Esophagus muscularis mucosa (tissue), 4 donors: ENCODE measurements around the gene TAX1BP3. TPM values are rescaled to one million over a fixed set of nuclear protein-coding genes. Genes with fewer than 3 reads are reported as not detected.

Experiments used
- DNase-seq: peaks from one replicate; pipeline ENCODE4 v3.0.0-alpha.2; 2017; ENCODE audit errors: extremely low spot score
- H3K27ac ChIP-seq, 4 donors: fragments of 200-600 bp; sonication (generic); replicated peaks in 1 of 4; 1 replicate in 3 of 4; 2 replicates in 1 of 4; pipeline ENCODE4 v1.5.1; 2016 to 2019; ENCODE audit warnings: mild to moderate bottlenecking in 1 of 4
- H3K27me3 ChIP-seq, 4 donors: fragments of 200-600 bp; sonication (generic); one replicate each; pipeline versions ENCODE4 v1.5.1 to v1.6.0; 2016 to 2019
- H3K36me3 ChIP-seq, 4 donors: fragments of 200-600 bp; sonication (generic); one replicate each; pipeline ENCODE4 v1.5.1; 2016 to 2019
- H3K4me1 ChIP-seq, 4 donors: fragments of 200-600 bp; sonication (generic); one replicate each; pipeline ENCODE4 v1.5.1; 2016 to 2019
- H3K4me3 ChIP-seq, 4 donors: fragments of 200-600 bp; sonication (generic); 1 replicate in 2 of 4; 2 replicates in 2 of 4; pipeline ENCODE4 v1.5.1; 2016 to 2019; ENCODE audit warnings: mild to moderate bottlenecking in 4 of 4, moderate library complexity in 1 of 4
- H3K9me3 ChIP-seq, 4 donors: fragments of 200-600 bp; sonication (generic); 1 replicate in 3 of 4; 2 replicates in 1 of 4; pipeline ENCODE4 v1.5.1; 2016 to 2019
- EP300 ChIP-seq: sonication (generic); formaldehyde crosslinking; IDR thresholded peaks from one replicate; pipeline ENCODE4 v1.6.1; 2017; ENCODE audit warnings: antibody characterized with exemption
- POLR2A ChIP-seq: fragments of 450-650 bp; IDR thresholded peaks from one replicate; pipeline ENCODE4 v1.6.1; 2017; ENCODE audit warnings: antibody characterized with exemption, moderate library complexity, mild to moderate bottlenecking, low read depth
- POLR2AphosphoS5 ChIP-seq, 2 donors: sonication (generic); formaldehyde crosslinking; IDR thresholded peaks; one replicate each; pipeline ENCODE4 v1.6.1; 2017; ENCODE audit warnings: antibody characterized with exemption in 2 of 2
- WGBS: methylation state at CpG from one replicate; pipeline ENCODE4 v1.1.5; 2018; 5-methylcytosine and 5-hydroxymethylcytosine counted together
- intact Hi-C: fragments of 100-400 bp; cut with DNase I; formaldehyde crosslinking; loops from one replicate; pipeline ENCODE4 v1.15.1; 2023
- total RNA-seq, 4 donors: library from RNA; depleted of rRNA; stranded (reverse); fragments of >200 nt; gene quantifications; one replicate each; pipeline versions ENCODE4 v1.1.0 to v1.2.1, GENCODE V29; 2016
- TF ChIP-seq, protein P1 (sequence below), 3 experiments: fragments of 200-600 bp in 2 of 3; fragments of 450-650 bp in 1 of 3; sonication (generic) in 2 of 3; IDR thresholded peaks; one replicate each; pipeline ENCODE4 v1.5.1; 2017 to 2019; ENCODE audit warnings: antibody characterized with exemption in 3 of 3, mild to moderate bottlenecking in 2 of 3, moderate library complexity in 1 of 3

Gene TAX1BP3
- total RNA-seq, 4 donors from 2014 or later: 98.0 to 175 (median 115) TPM

DNA sequence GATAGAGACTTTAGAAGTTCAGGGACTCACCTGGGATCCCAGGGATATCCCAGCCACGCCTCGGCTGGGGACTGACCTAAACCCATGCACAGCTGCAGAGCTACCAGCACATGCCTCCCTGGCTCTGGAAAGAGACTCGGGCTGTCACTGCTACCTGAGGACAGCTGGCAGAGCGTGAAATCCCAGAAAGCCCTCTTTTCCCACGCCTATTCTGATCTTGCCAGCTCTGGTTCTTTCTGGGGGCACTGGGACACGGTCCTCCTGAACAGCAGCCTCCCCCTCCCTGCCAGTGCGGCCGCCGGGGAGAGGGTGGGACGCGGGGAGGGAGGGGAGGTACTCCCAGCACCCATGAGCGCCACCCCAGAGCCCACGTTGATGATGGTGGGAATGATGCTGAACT lies 16.8 kb upstream of the TAX1BP3 start:
- H3K4me3 ChIP-seq: no peak overlapping the region
- no peaks in the 10 kb centered on the region for H3K9me3 ChIP-seq
- H3K4me1 ChIP-seq: peaks cover 0 to 7% (median 3%) of the 10 kb centered on the region in 4 donors

DNA sequence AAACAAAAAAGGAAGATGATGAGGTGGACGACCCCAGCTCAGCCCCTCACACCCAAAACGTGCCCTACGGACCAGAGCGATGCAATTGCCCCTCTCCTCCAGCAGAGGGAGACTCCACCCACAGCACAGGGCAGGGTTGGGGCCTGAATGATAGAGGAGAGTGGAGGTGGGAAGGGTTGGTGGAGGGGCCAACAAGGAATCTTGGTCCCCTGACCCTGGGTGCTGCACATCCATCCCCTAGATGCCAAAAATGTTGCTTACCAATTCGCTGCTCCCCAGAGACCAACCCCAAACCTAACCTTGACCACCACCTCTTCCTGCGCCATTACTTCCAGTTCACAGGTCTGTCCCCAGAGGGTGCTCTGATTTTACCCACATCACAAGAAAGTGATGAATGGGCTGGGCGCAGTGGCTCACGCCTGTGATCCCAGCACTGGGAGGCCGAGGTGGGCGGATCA lies 14.7 kb upstream of the TAX1BP3 start:
- H3K36me3 ChIP-seq: no peaks in the 10 kb centered on the region
- H3K27ac ChIP-seq: no peak overlapping the region
- H3K9me3 ChIP-seq: no peaks in the 10 kb centered on the region
- WGBS: 41% methylated on average over 10 of the region's 10 CpGs
- no peak overlapping the region for H3K4me3 ChIP-seq
- peaks cover 0 to 70% (median 2%) of the 10 kb centered on the region in 4 donors for H3K27me3 ChIP-seq
- intact Hi-C loops: no loop called here
- H3K4me1 ChIP-seq: peaks cover 0 to 3% (median 1%) of the 10 kb centered on the region in 4 donors
- TF ChIP-seq, protein P1, sequence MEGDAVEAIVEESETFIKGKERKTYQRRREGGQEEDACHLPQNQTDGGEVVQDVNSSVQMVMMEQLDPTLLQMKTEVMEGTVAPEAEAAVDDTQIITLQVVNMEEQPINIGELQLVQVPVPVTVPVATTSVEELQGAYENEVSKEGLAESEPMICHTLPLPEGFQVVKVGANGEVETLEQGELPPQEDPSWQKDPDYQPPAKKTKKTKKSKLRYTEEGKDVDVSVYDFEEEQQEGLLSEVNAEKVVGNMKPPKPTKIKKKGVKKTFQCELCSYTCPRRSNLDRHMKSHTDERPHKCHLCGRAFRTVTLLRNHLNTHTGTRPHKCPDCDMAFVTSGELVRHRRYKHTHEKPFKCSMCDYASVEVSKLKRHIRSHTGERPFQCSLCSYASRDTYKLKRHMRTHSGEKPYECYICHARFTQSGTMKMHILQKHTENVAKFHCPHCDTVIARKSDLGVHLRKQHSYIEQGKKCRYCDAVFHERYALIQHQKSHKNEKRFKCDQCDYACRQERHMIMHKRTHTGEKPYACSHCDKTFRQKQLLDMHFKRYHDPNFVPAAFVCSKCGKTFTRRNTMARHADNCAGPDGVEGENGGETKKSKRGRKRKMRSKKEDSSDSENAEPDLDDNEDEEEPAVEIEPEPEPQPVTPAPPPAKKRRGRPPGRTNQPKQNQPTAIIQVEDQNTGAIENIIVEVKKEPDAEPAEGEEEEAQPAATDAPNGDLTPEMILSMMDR (IDR thresholded peaks at IDR 0.05): peak; percentile 61 to 88 (median 64)
- TF ChIP-seq POLR2AphosphoS5 (IDR thresholded peaks at IDR 0.05): no peak
- no peak for DNase-seq

More for the DNA sequence above, 16.8 kb upstream of the TAX1BP3 start:
- peaks cover 0 to 67% (median 3%) of the 10 kb centered on the region in 4 donors for H3K27me3 ChIP-seq
- no peak overlapping the region for H3K27ac ChIP-seq
- no CpG with 5 or more reads among the region's 13 CpGs for WGBS
- DNase-seq: no peak
- TF ChIP-seq POLR2AphosphoS5 (IDR thresholded peaks at IDR 0.05): no peak
- TF ChIP-seq, protein P1 (IDR thresholded peaks at IDR 0.05): no peak
- intact Hi-C loops: no loop called here
- no peaks in the 10 kb centered on the region for H3K36me3 ChIP-seq

DNA sequence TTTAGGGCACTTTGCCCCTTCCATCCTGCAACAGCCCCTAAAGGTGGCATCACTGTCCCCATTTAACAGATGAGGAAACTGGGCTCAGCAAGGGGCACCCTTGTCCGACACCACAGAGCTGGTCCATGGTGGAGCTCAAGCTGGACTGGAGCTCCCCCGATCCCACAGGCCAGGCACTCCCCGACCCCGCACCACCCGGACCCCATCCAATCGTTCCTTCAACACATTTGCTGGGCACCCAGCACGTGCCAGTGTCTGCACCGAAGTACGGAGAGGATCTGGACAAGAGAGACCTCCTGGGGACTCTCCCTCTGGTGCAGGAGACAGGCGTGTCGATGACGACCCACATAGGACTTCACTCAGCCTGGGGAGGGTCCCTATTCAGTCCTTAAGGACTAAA lies 13.7 kb upstream of the TAX1BP3 start:
- DNase-seq: no peak
- no peaks in the 10 kb centered on the region for H3K36me3 ChIP-seq
- 90% methylated on average over 4 of the region's 12 CpGs for WGBS
- no peaks in the 10 kb centered on the region for H3K9me3 ChIP-seq
- H3K27ac ChIP-seq: no peak overlapping the region
- intact Hi-C loops: no loop called here
- H3K4me3 ChIP-seq: no peak overlapping the region
- no peaks in the 10 kb centered on the region for H3K4me1 ChIP-seq
- TF ChIP-seq, protein P1 (IDR thresholded peaks at IDR 0.05): no peak
- TF ChIP-seq EP300: no peak
- TF ChIP-seq POLR2A: no peak
- no peak for TF ChIP-seq POLR2AphosphoS5 (IDR thresholded peaks at IDR 0.05)
- peaks cover 0 to 75% (median 2%) of the 10 kb centered on the region in 4 donors for H3K27me3 ChIP-seq

DNA sequence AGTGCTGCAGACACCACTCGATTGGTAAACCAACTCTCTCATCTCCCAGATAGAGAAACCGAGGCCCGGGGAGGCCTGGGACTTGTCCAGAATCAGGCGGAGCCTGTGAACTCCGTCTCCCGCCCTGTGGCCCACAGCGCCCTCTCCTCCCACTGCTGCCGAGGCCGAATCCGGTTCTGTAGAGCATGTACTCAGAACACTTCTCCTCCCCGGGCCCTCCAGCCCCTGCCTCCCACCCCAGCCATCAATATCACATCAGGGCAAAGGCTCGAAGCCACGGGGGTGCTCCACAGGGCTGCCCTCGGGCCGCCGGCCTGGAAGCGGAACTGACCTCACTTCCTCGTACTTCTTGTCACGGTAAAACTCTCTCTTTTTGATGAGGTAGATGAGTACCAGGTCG lies 13.2 kb upstream of the TAX1BP3 start:
- Histone ChIP-seq H3K27me3 (peaks cover 0 to 75% (median 2%) of the 10 kb centered on the region in 4 donors), H3K4me3 (no peak overlapping the region), H3K9me3 (no peaks in the 10 kb centered on the region), H3K4me1 (no peaks in the 10 kb centered on the region), H3K36me3 (no peaks in the 10 kb centered on the region), H3K27ac (no peak overlapping the region)
- intact Hi-C loops: no loop called here
- TF ChIP-seq POLR2AphosphoS5 (IDR thresholded peaks at IDR 0.05): no peak
- TF ChIP-seq POLR2A: no peak
- TF ChIP-seq EP300: no peak
- TF ChIP-seq, protein P1 (IDR thresholded peaks at IDR 0.05): no peak
- WGBS: 85% methylated on average over 18 of the region's 20 CpGs
- no peak for DNase-seq

DNA sequence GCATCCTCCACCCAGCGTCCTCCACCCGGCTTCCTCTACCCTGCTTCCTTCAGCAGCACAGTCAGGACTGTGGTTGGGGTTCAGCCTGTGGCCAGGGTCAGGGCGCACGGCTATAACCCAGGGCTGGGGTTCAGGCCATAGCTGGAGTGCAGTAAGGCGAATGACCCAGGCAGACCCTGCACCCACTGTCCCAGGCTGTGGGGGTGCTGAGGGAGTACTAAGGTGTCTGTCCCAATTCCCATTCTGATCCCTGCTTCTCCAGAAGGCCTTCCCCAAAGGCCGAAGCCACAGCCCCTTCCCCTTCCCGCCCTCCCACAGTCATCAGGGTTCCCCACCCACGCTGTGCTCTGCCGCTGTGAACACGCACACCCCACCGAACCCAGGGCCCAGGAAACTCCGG lies 12.7 kb upstream of the TAX1BP3 start:
- no peak for TF ChIP-seq EP300
- H3K4me3 ChIP-seq: no peak overlapping the region
- no peaks in the 10 kb centered on the region for H3K4me1 ChIP-seq
- H3K36me3 ChIP-seq: no peaks in the 10 kb centered on the region
- no peak for DNase-seq
- no peaks in the 10 kb centered on the region for H3K9me3 ChIP-seq
- intact Hi-C loops: no loop called here
- WGBS: 92% methylated on average over 9 of the region's 12 CpGs
- H3K27me3 ChIP-seq: peaks cover 0 to 75% (median 2%) of the 10 kb centered on the region in 4 donors
- no peak overlapping the region for H3K27ac ChIP-seq
